ENCODE results near the gene EEFSEC. TPM values are rescaled to one million over a fixed set of nuclear protein-coding genes. Genes with fewer than 3 reads are reported as not detected.

The EEFSEC gene
- total RNA-seq, 1 experiment from 2014 or later = 9.5 TPM

DNA sequence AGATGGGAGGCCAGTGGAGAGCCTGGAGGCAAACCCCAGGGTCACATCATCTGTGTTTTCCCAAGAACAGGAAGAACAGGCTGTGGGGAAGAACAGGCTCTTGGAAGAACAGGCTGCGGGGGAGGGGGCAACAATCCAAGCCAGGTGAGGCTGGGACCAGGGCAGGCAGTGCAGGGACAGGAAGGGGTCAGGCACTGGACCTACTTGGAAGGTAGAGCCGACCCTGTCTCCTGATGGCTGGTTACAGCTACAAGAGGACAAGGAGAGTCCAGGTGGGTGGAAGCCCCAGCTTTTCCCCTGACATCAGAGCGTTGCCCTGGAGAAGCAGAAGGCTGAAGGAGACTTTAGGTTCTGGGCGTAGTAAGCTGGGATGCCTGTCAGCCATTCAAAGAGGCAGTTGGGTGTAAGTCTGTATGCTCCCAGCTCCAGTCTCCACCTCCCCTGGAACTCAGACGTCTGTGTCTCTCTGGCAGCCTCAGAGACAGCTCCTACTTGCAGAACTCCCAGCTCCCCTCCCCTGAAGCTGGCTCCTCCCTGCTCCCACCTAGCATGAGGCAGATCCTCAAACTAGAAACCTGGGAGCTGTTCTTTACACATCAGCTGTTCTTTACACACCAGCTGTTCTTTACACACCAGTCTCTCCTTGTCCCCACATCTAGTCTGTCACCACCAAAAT, 182.5 kb downstream of the EEFSEC start:
- H3K79me1 ChIP-seq (ENCODE audit: insufficient read depth, low read depth, low read length, poor library complexity, severe bottlenecking) = no peaks in the 10 kb centered on the region
- H3K9me3 ChIP-seq (ENCODE audit: control insufficient read depth, low read depth, low read length) = no peaks in the 10 kb centered on the region
- no peak overlapping the region for H3K4ac ChIP-seq (ENCODE audit: low read depth, low read length)
- no peak overlapping the region for H4K5ac ChIP-seq (ENCODE audit: insufficient read length, low read depth, low read length)
- H3K27ac ChIP-seq (ENCODE audit: insufficient read length, low read depth, low read length) = no peak overlapping the region
- WGBS (ENCODE audit: extremely low coverage, insufficient read length, low lambda C conversion rate) = no CpG with 5 or more reads among the region's 5 CpGs
- no peak overlapping the region for H3T11ph ChIP-seq (ENCODE audit: low read length)
- H2AFZ ChIP-seq (ENCODE audit: low read length) = no peak overlapping the region
- no peak overlapping the region for H3K4me3 Mint-ChIP-seq
- H3K9me3 Mint-ChIP-seq = no peaks in the 10 kb centered on the region
- H3K4me2 ChIP-seq (ENCODE audit: insufficient read depth, insufficient read length, low read length) = no peak overlapping the region
- H2BK15ac ChIP-seq (ENCODE audit: low read depth, low read length) = no peak overlapping the region
- TF ChIP-seq, protein P1, sequence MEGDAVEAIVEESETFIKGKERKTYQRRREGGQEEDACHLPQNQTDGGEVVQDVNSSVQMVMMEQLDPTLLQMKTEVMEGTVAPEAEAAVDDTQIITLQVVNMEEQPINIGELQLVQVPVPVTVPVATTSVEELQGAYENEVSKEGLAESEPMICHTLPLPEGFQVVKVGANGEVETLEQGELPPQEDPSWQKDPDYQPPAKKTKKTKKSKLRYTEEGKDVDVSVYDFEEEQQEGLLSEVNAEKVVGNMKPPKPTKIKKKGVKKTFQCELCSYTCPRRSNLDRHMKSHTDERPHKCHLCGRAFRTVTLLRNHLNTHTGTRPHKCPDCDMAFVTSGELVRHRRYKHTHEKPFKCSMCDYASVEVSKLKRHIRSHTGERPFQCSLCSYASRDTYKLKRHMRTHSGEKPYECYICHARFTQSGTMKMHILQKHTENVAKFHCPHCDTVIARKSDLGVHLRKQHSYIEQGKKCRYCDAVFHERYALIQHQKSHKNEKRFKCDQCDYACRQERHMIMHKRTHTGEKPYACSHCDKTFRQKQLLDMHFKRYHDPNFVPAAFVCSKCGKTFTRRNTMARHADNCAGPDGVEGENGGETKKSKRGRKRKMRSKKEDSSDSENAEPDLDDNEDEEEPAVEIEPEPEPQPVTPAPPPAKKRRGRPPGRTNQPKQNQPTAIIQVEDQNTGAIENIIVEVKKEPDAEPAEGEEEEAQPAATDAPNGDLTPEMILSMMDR (conservative IDR thresholded peaks at IDR 0.05) = no peak
- no peaks in the 10 kb centered on the region for H3K36me3 Mint-ChIP-seq (ENCODE audit: insufficient read depth in 1 of 3, low read depth in 3 of 3)
- H3K56ac ChIP-seq (ENCODE audit: insufficient read length, low read depth, low read length) = no peak overlapping the region
- no peaks in the 10 kb centered on the region for H3K27me3 Mint-ChIP-seq (ENCODE audit: low read depth)
- H3K23me2 ChIP-seq (ENCODE audit: insufficient read length, low read depth, low read length, poor library complexity, severe bottlenecking) = no peaks in the 10 kb centered on the region
- H3K4me1 Mint-ChIP-seq = peaks cover 11 to 22% of the 10 kb centered on the region in 2 experiments
- no peak overlapping the region for H4K91ac ChIP-seq (ENCODE audit: insufficient read length, low read depth, low read length)
- peak overlapping the region in 1 of 3 experiments; percentile 25; a peak in 2 of 7 replicates for H3K27ac Mint-ChIP-seq
- no peak overlapping the region for H2BK5ac ChIP-seq (ENCODE audit: insufficient read length, low read length)
- no peaks in the 10 kb centered on the region for H4K20me1 ChIP-seq (ENCODE audit: control insufficient read depth, insufficient read depth, insufficient read length)
- no peak overlapping the region for H2BK20ac ChIP-seq (ENCODE audit: low read depth, low read length, poor library complexity, severe bottlenecking)
- no peaks in the 10 kb centered on the region; the same call in 1 of the 2 replicates for H3K4me1 ChIP-seq (ENCODE audit: insufficient read depth, low read length)
- peak overlapping the region; percentile 17; the same call in 1 of the 2 replicates for H3K14ac ChIP-seq (ENCODE audit: insufficient read depth, low read length)
- H3K9ac ChIP-seq (ENCODE audit: extremely low read depth, insufficient read length, low read length) = no peak overlapping the region
- H3K79me2 ChIP-seq (ENCODE audit: insufficient read depth, low read length) = no peaks in the 10 kb centered on the region
- H3K18ac ChIP-seq (ENCODE audit: insufficient read length, low read depth, low read length) = no peak overlapping the region
- no peaks in the 10 kb centered on the region for H3K27me3 ChIP-seq (ENCODE audit: insufficient read depth, low read length)
- no peak for DNase-seq
- no peak overlapping the region for H2BK120ac ChIP-seq (ENCODE audit: low read depth, low read length, poor library complexity, severe bottlenecking)
- H2AK5ac ChIP-seq (ENCODE audit: insufficient read length, low read length) = no peak overlapping the region
- H4K8ac ChIP-seq (replicated peaks; ENCODE audit: insufficient read length, low read depth, low read length) = no peak overlapping the region
- H3K23ac ChIP-seq (ENCODE audit: insufficient read length, low read depth, low read length) = no peak overlapping the region
- no peak overlapping the region for H2BK12ac ChIP-seq (ENCODE audit: insufficient read length, low read depth, low read length)
